Measurements from ENCODE around the gene PRPSAP1.

Gene PRPSAP1

GRCh38 chr17:76262732-76263344 lies 90.9 kb downstream of the PRPSAP1 start:
- peaks cover 2% of the 10 kb centered on the region; the same call in 1 of the 2 replicates for H3K4me1 ChIP-seq (ENCODE audit: control insufficient read depth, insufficient read depth, low read length)
- no peak overlapping the region for H3K4me3 ChIP-seq (ENCODE audit: low read length)
- H3K27ac ChIP-seq (ENCODE audit: low read length): no peak overlapping the region
- no peaks in the 10 kb centered on the region for H3K27me3 ChIP-seq (ENCODE audit: control insufficient read depth, insufficient read depth, low read length)
- DNase-seq (ENCODE audit: low read depth, low spot score): no peak
- no peaks in the 10 kb centered on the region for H3K9me3 ChIP-seq (ENCODE audit: control insufficient read depth, insufficient read depth, low read length)
- no peaks in the 10 kb centered on the region for H3K36me3 ChIP-seq (ENCODE audit: control insufficient read depth, insufficient read depth, low read length)
- no CpG with 5 or more reads among the region's 9 CpGs for WGBS (ENCODE audit: insufficient coverage, insufficient read length)

GRCh38 chr17:76261421-76262215 lies 92.1 kb downstream of the PRPSAP1 start:
- no peaks in the 10 kb centered on the region for H3K36me3 ChIP-seq (ENCODE audit: control insufficient read depth, insufficient read depth, low read length)
- no peaks in the 10 kb centered on the region for H3K9me3 ChIP-seq (ENCODE audit: control insufficient read depth, insufficient read depth, low read length)
- no peaks in the 10 kb centered on the region for H3K27me3 ChIP-seq (ENCODE audit: control insufficient read depth, insufficient read depth, low read length)
- no peak overlapping the region for H3K27ac ChIP-seq (ENCODE audit: low read length)
- no peak overlapping the region for H3K4me3 ChIP-seq (ENCODE audit: low read length)
- no CpG with 5 or more reads among the region's 23 CpGs for WGBS (ENCODE audit: insufficient coverage, insufficient read length)
- H3K4me1 ChIP-seq (ENCODE audit: control insufficient read depth, insufficient read depth, low read length): peaks cover 1% of the 10 kb centered on the region; the same call in 1 of the 2 replicates
- DNase-seq (ENCODE audit: low read depth, low spot score): no peak

GRCh38 chr17:76260669-76261068 lies 93.0 kb downstream of the PRPSAP1 start:
- no peaks in the 10 kb centered on the region for H3K27me3 ChIP-seq (ENCODE audit: control insufficient read depth, insufficient read depth, low read length)
- no peak for DNase-seq (ENCODE audit: low read depth, low spot score)
- no peaks in the 10 kb centered on the region for H3K9me3 ChIP-seq (ENCODE audit: control insufficient read depth, insufficient read depth, low read length)
- WGBS (ENCODE audit: insufficient coverage, insufficient read length): no CpG with 5 or more reads among the region's 5 CpGs
- H3K27ac ChIP-seq (ENCODE audit: low read length): no peak overlapping the region
- H3K36me3 ChIP-seq (ENCODE audit: control insufficient read depth, insufficient read depth, low read length): no peaks in the 10 kb centered on the region
- no peak overlapping the region for H3K4me3 ChIP-seq (ENCODE audit: low read length)
- H3K4me1 ChIP-seq (ENCODE audit: control insufficient read depth, insufficient read depth, low read length): no peaks in the 10 kb centered on the region; the same call in 1 of the 2 replicates

- no peaks in the 10 kb centered on the region; the same call in 1 of the 2 replicates for H3K4me1 ChIP-seq (ENCODE audit: control insufficient read depth, insufficient read depth, low read length)
- no peak for DNase-seq (ENCODE audit: low read depth, low spot score)
- no CpG with 5 or more reads among the region's 7 CpGs for WGBS (ENCODE audit: insufficient coverage, insufficient read length)
These were observed 93.5 kb downstream of the PRPSAP1 start for GRCh38 chr17:76260220-76260619.

More at GRCh38 chr17:76260220-76260619, 93.5 kb downstream of the PRPSAP1 start:
- no peaks in the 10 kb centered on the region for H3K36me3 ChIP-seq (ENCODE audit: control insufficient read depth, insufficient read depth, low read length)
- H3K27ac ChIP-seq (ENCODE audit: low read length): no peak overlapping the region
- no peaks in the 10 kb centered on the region for H3K27me3 ChIP-seq (ENCODE audit: control insufficient read depth, insufficient read depth, low read length)
- no peaks in the 10 kb centered on the region for H3K9me3 ChIP-seq (ENCODE audit: control insufficient read depth, insufficient read depth, low read length)
- H3K4me3 ChIP-seq (ENCODE audit: low read length): no peak overlapping the region
